ENCODE results near the gene FAM118B. TPM values are rescaled to one million over a fixed set of nuclear protein-coding genes. Genes with fewer than 3 reads are reported as not detected.

Gene FAM118B
- 10 to 100 TPM in 1 of 2 donors, 1 to 10 TPM in 1; 6.5 to 12.0 TPM for total RNA-seq
- polyA plus RNA-seq = 1 to 10 TPM; 3.7 to 6.6 TPM

- H3K27me3 ChIP-seq (ENCODE audit: control insufficient read depth in 4 of 4, insufficient read depth in 4 of 4, low read length in 3 of 4) = no peaks in the 10 kb centered on the region
Measured at GRCh38 chr11:126211236-126212088, at the start of gene FAM118B, which contains the start of gene RPUSD4. Gene FAM118B (plus strand): TSS chr11:126211782. CDS start chr11:126235002, 23,220 bp downstream. Gene RPUSD4 (minus strand): TSS chr11:126211650. CDS start chr11:126211638, 12 bp downstream.

More at GRCh38 chr11:126211236-126212088, at the start of gene FAM118B, which contains the start of gene RPUSD4:
- TF ChIP-seq TAF1 (conservative IDR thresholded peaks at IDR 0.05) (peak; percentile 89), NR2F2 (IDR thresholded peaks at IDR 0.05) (no peak), GABPA (IDR thresholded peaks at IDR 0.05 in 1 of 2, conservative IDR thresholded peaks at IDR 0.05 in 1 of 2) (peak in 1 of 2 donors; percentile 74), ATF3 (IDR thresholded peaks at IDR 0.05) (no peak), RAD21 (IDR thresholded peaks at IDR 0.05) (peak in 1 of 2 donors; percentile 33), YY1 (IDR thresholded peaks at IDR 0.05) (peak; percentile 99), EGR1 (IDR thresholded peaks at IDR 0.05; ENCODE audit: low read depth in 2 of 2) (peak in 1 of 2 donors; percentile 68), HNF4G (IDR thresholded peaks at IDR 0.05) (no peak), SP1 (IDR thresholded peaks at IDR 0.05) (peak; percentile 56), JUND (IDR thresholded peaks at IDR 0.05) (peak in 1 of 2 donors; percentile 18), FOXA2 (IDR thresholded peaks at IDR 0.05) (no peak), FOXA1 (IDR thresholded peaks at IDR 0.05) (no peak), HNF4A (conservative IDR thresholded peaks at IDR 0.05) (no peak), MAX (IDR thresholded peaks at IDR 0.05) (peak; percentile 88), RXRA (IDR thresholded peaks at IDR 0.05) (no peak)
- TF ChIP-seq, protein P1, sequence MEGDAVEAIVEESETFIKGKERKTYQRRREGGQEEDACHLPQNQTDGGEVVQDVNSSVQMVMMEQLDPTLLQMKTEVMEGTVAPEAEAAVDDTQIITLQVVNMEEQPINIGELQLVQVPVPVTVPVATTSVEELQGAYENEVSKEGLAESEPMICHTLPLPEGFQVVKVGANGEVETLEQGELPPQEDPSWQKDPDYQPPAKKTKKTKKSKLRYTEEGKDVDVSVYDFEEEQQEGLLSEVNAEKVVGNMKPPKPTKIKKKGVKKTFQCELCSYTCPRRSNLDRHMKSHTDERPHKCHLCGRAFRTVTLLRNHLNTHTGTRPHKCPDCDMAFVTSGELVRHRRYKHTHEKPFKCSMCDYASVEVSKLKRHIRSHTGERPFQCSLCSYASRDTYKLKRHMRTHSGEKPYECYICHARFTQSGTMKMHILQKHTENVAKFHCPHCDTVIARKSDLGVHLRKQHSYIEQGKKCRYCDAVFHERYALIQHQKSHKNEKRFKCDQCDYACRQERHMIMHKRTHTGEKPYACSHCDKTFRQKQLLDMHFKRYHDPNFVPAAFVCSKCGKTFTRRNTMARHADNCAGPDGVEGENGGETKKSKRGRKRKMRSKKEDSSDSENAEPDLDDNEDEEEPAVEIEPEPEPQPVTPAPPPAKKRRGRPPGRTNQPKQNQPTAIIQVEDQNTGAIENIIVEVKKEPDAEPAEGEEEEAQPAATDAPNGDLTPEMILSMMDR (IDR thresholded peaks at IDR 0.05; ENCODE audit: low read depth, low read length, missing input control) = no peak
- TF ChIP-seq, protein P2, sequence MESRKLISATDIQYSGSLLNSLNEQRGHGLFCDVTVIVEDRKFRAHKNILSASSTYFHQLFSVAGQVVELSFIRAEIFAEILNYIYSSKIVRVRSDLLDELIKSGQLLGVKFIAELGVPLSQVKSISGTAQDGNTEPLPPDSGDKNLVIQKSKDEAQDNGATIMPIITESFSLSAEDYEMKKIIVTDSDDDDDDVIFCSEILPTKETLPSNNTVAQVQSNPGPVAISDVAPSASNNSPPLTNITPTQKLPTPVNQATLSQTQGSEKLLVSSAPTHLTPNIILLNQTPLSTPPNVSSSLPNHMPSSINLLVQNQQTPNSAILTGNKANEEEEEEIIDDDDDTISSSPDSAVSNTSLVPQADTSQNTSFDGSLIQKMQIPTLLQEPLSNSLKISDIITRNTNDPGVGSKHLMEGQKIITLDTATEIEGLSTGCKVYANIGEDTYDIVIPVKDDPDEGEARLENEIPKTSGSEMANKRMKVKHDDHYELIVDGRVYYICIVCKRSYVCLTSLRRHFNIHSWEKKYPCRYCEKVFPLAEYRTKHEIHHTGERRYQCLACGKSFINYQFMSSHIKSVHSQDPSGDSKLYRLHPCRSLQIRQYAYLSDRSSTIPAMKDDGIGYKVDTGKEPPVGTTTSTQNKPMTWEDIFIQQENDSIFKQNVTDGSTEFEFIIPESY (IDR thresholded peaks at IDR 0.05) = no peak
- TF ChIP-seq, protein P3, sequence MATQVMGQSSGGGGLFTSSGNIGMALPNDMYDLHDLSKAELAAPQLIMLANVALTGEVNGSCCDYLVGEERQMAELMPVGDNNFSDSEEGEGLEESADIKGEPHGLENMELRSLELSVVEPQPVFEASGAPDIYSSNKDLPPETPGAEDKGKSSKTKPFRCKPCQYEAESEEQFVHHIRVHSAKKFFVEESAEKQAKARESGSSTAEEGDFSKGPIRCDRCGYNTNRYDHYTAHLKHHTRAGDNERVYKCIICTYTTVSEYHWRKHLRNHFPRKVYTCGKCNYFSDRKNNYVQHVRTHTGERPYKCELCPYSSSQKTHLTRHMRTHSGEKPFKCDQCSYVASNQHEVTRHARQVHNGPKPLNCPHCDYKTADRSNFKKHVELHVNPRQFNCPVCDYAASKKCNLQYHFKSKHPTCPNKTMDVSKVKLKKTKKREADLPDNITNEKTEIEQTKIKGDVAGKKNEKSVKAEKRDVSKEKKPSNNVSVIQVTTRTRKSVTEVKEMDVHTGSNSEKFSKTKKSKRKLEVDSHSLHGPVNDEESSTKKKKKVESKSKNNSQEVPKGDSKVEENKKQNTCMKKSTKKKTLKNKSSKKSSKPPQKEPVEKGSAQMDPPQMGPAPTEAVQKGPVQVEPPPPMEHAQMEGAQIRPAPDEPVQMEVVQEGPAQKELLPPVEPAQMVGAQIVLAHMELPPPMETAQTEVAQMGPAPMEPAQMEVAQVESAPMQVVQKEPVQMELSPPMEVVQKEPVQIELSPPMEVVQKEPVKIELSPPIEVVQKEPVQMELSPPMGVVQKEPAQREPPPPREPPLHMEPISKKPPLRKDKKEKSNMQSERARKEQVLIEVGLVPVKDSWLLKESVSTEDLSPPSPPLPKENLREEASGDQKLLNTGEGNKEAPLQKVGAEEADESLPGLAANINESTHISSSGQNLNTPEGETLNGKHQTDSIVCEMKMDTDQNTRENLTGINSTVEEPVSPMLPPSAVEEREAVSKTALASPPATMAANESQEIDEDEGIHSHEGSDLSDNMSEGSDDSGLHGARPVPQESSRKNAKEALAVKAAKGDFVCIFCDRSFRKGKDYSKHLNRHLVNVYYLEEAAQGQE (IDR thresholded peaks at IDR 0.05) = peak; percentile 13
- Histone ChIP-seq H3K9me3 (ENCODE audit: control insufficient read depth in 4 of 4, low read length in 3 of 4) (no peaks in the 10 kb centered on the region), H3K36me3 (ENCODE audit: control insufficient read depth in 4 of 4, insufficient read depth in 3 of 4, low read depth in 1 of 4, low read length in 3 of 4) (peaks cover 2 to 14% (median 11%) of the 10 kb centered on the region in 4 donors), H3K4me1 (ENCODE audit: control insufficient read depth in 4 of 4, insufficient read depth in 4 of 4, low read length in 3 of 4) (peaks cover 3 to 31% (median 27%) of the 10 kb centered on the region in 4 donors), H3K27ac (ENCODE audit: low read depth in 1 of 2, low read length in 2 of 2) (peak within 1 kb of the TSS; percentile 10 to 63), H3K4me3 (ENCODE audit: low read depth in 1 of 3, low read length in 3 of 3) (peak within 1 kb of the TSS; percentile 66 to 94 (median 85)), H3K9ac (ENCODE audit: low read depth in 1 of 2, low read length in 2 of 2) (peak within 1 kb of the TSS; percentile 61 to 79)
- peak; percentile 99 for DNase-seq (ENCODE audit: low spot score)
- WGBS = under 1% methylated on average over 62 of the region's 62 CpGs
